Glutamatergic neuron (in vitro differentiated cells): Measurements from ENCODE around the gene EPB41L3. TPM values are rescaled to one million over a fixed set of nuclear protein-coding genes. Genes with fewer than 3 reads are reported as not detected.

Source experiments
- DNase-seq: peaks from one replicate; pipeline ENCODE4 v3.0.0; 2022
- H3K27ac Mint-ChIP-seq: one replicate; pipeline ENCODE4 v1.8.0; 2020; ENCODE audit warnings: mild to moderate bottlenecking, mixed read lengths, inconsistent platforms; ENCODE audit not compliant: unreplicated experiment
- H3K27me3 Mint-ChIP-seq: one replicate; pipeline ENCODE4 v1.8.0; 2020; ENCODE audit warnings: mild to moderate bottlenecking, moderate library complexity, mixed read lengths, inconsistent platforms; ENCODE audit not compliant: unreplicated experiment
- H3K36me3 Mint-ChIP-seq: one replicate; pipeline ENCODE4 v1.8.0; 2020; ENCODE audit warnings: mild to moderate bottlenecking, mixed read lengths, inconsistent platforms; ENCODE audit not compliant: unreplicated experiment
- H3K4me1 Mint-ChIP-seq: one replicate; pipeline ENCODE4 v1.8.0; 2020; ENCODE audit warnings: mild to moderate bottlenecking, low read depth, mixed read lengths, inconsistent platforms; ENCODE audit not compliant: unreplicated experiment
- H3K4me3 Mint-ChIP-seq: one replicate; pipeline ENCODE4 v1.8.0; 2020; ENCODE audit warnings: mild to moderate bottlenecking, mixed read lengths, inconsistent platforms; ENCODE audit not compliant: unreplicated experiment
- H3K9me3 Mint-ChIP-seq: one replicate; pipeline ENCODE4 v1.8.0; 2020; ENCODE audit warnings: mild to moderate bottlenecking, moderate library complexity, mixed read lengths, inconsistent platforms; ENCODE audit not compliant: unreplicated experiment
- CTCF ChIP-seq: fragments of 200-600 bp; sonication (generic); IDR thresholded peaks from one replicate; pipeline ENCODE4 v1.5.0; 2021; ENCODE audit not compliant: partially characterized antibody, unreplicated experiment
- total RNA-seq: library from RNA; stranded (reverse); fragmentation: NEBNext Ultra II Directional; extraction: Animal tissue kit (Norgen Biotek cat#: 25700); gene quantifications from one replicate; pipeline ENCODE4 v1.2.1, GENCODE V29; 2021; ENCODE audit not compliant: unreplicated experiment

Gene EPB41L3
- total RNA-seq, 1 donor from 2014 or later = 368 TPM

GRCh38 chr18:5444847-5445246, 99.0 kb downstream of the EPB41L3 start:
- H3K36me3 Mint-ChIP-seq = no peaks in the 10 kb centered on the region
- H3K4me1 Mint-ChIP-seq = peaks cover 3% of the 10 kb centered on the region
- H3K27ac Mint-ChIP-seq = no peak overlapping the region
- H3K9me3 Mint-ChIP-seq = no peaks in the 10 kb centered on the region
- H3K27me3 Mint-ChIP-seq = peaks cover under 1% of the 10 kb centered on the region
- no peak for DNase-seq
- TF ChIP-seq CTCF = no peak
- no peak overlapping the region for H3K4me3 Mint-ChIP-seq

GRCh38 chr18:5444269-5444668, 99.5 kb downstream of the EPB41L3 start:
- Mint-ChIP-seq H3K36me3 (no peaks in the 10 kb centered on the region), H3K27ac (no peak overlapping the region), H3K27me3 (no peaks in the 10 kb centered on the region), H3K4me3 (no peak overlapping the region), H3K9me3 (no peaks in the 10 kb centered on the region), H3K4me1 (peaks cover 3% of the 10 kb centered on the region)
- no peak for TF ChIP-seq CTCF
- DNase-seq = no peak

- H3K4me3 Mint-ChIP-seq = no peak overlapping the region
- no peak overlapping the region for H3K27ac Mint-ChIP-seq
- peaks cover 2% of the 10 kb centered on the region for H3K27me3 Mint-ChIP-seq
- TF ChIP-seq CTCF = no peak
- DNase-seq = no peak
- no peaks in the 10 kb centered on the region for H3K9me3 Mint-ChIP-seq
- H3K4me1 Mint-ChIP-seq = peaks cover 3% of the 10 kb centered on the region
- peaks cover 5% of the 10 kb centered on the region for H3K36me3 Mint-ChIP-seq
These were observed 103.7 kb downstream of the EPB41L3 start for GRCh38 chr18:5439986-5440696.

GRCh38 chr18:5434425-5434824, 109.4 kb downstream of the EPB41L3 start:
- no peak overlapping the region for H3K27ac Mint-ChIP-seq
- DNase-seq = no peak
- H3K27me3 Mint-ChIP-seq = peaks cover 2% of the 10 kb centered on the region
- peaks cover 2% of the 10 kb centered on the region for H3K9me3 Mint-ChIP-seq
- H3K4me1 Mint-ChIP-seq = peaks cover 3% of the 10 kb centered on the region
- peaks cover 9% of the 10 kb centered on the region for H3K36me3 Mint-ChIP-seq
- no peak overlapping the region for H3K4me3 Mint-ChIP-seq
- TF ChIP-seq CTCF = no peak

GRCh38 chr18:5431836-5432575, 111.8 kb downstream of the EPB41L3 start:
- H3K4me1 Mint-ChIP-seq = peaks cover 3% of the 10 kb centered on the region

More at GRCh38 chr18:5431836-5432575, 111.8 kb downstream of the EPB41L3 start:
- peaks cover 7% of the 10 kb centered on the region for H3K36me3 Mint-ChIP-seq
- peaks cover 2% of the 10 kb centered on the region for H3K27me3 Mint-ChIP-seq
- H3K27ac Mint-ChIP-seq = no peak overlapping the region
- H3K4me3 Mint-ChIP-seq = no peak overlapping the region
- DNase-seq = no peak
- H3K9me3 Mint-ChIP-seq = peaks cover 2% of the 10 kb centered on the region
- TF ChIP-seq CTCF = no peak
